ENCODE measurements around the gene FAM25A.

Gene FAM25A

GRCh38 chr10:87053577-87054181 lies 33.6 kb downstream of the FAM25A start:
- no peak for TF ChIP-seq CTCF (IDR thresholded peaks at IDR 0.05; ENCODE audit: control extremely low read depth, extremely low read depth, low read depth, missing control alignments)
- ChIA-PET CTCF (interaction anchor here (0.9 to 1.4 kb wide), 4 partner anchors 8 to 96 kb away, joined by 3 read pairs; no protein-coding TSS in a partner anchor), POLR2A (no interaction called here)
- DNase-seq (ENCODE audit: extremely low spot score) = no peak

DNA sequence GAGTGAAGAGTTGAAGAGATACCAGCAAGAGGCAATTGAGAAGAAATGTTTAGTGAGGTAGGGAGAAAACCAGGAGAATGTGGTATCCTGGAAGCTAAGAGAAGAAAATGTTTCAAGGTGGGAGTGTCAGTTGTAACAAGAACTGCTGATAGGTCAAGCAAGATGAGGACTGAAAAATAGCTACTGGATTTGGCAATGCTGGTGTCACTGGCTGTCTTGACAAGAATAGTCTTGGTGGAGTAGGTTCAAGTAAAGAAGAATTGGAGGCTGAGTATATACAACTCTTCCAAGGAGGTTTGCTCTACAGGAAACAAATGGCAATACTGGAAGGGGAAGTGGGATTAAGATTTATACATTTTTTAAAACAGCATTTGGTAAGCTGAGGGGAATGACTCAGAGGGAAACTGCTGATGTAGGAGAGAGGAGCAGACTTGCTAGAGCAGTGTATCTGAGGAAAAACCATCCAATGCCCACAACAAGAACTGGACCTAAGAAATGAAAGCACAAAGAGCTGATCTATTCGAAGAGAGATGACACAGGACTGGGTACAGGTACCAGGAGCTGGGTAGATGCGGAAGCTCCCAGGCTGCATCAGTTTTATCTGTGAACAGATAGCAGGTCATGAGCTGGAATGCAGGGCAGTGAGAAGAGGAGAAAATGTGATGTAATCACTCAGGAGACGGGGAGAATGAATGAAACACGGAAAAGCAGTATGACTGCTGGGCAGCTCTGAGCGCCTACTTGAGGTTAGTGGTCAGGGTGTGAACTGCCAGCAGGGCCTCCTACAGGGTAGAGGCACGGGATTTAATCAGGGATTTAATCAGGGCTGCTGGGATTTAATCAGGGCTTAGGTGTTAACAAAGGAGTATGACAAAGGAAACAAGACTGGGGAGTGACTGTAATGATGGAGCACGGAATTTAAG lies 34.5 kb downstream of the FAM25A start:
- no peak for DNase-seq (ENCODE audit: extremely low spot score)
- ChIA-PET POLR2A (no interaction called here), CTCF (interaction anchor here (0.9 to 1.7 kb wide), 5 partner anchors 9 to 116 kb away, joined by 3 to 5 read pairs (median 3); no protein-coding TSS in a partner anchor)
- no peak for TF ChIP-seq CTCF (IDR thresholded peaks at IDR 0.05; ENCODE audit: control extremely low read depth, extremely low read depth, low read depth, missing control alignments)

GRCh38 chr10:87058171-87058570 lies 38.1 kb downstream of the FAM25A start:
- ChIA-PET CTCF (interaction anchor here (1.4 kb wide), 1 partner anchor 18 kb away, joined by 3 read pairs; no protein-coding TSS in a partner anchor), POLR2A (no interaction called here)
- TF ChIP-seq CTCF (IDR thresholded peaks at IDR 0.05; ENCODE audit: control extremely low read depth, extremely low read depth, low read depth, missing control alignments) = no peak
- no peak for DNase-seq (ENCODE audit: extremely low spot score)

DNA sequence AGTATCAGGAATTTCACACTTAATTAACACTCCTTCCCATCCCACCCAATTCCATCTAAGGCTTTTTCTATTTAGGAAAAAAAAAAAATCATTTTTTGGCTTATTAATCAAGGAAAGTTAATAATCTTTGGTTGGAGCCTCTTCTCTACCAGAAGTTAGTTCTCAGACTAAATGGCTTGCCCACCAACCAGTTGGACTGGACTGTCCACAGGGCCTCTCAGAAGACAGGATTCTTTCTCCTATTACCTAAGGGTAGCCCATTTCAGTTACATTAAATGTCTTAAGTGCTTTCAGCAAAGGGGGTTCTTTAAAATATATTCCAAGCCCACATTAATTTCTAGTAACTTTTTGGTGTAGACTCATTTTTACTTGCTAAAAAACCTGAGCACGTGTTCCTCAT lies 39.3 kb downstream of the FAM25A start:
- TF ChIP-seq CTCF (IDR thresholded peaks at IDR 0.05; ENCODE audit: control extremely low read depth, extremely low read depth, low read depth, missing control alignments) = no peak
- no peak for DNase-seq (ENCODE audit: extremely low spot score)
- ChIA-PET CTCF (no interaction called here), POLR2A (no interaction called here)

- POLR2A ChIA-PET = no interaction called here
- CTCF ChIA-PET = no interaction called here
- no peak for DNase-seq (ENCODE audit: extremely low spot score)
- no peak for TF ChIP-seq CTCF (IDR thresholded peaks at IDR 0.05; ENCODE audit: control extremely low read depth, extremely low read depth, low read depth, missing control alignments)
Measured at GRCh38 chr10:87060280-87060928, 40.3 kb downstream of the FAM25A start.

DNA sequence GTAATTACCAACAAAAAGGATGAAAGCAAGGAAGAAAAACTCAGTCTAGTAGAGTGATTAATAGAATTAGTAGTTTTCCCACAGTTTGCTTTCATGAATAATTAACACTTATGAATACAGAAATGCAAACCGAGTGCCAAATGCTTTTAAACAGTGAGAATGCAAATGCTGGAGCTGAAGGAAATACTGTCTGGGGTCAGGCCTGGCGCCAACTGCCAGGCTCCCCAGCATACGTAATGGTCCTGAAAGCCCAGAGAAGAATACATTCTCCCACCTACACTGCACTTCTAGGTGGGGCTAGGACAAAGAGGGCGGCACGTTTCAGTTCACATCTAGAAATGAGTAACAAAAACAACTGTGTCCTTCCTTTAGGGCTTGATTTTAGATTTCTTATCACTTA lies 44.6 kb downstream of the FAM25A start:
- DNase-seq (ENCODE audit: extremely low spot score) = no peak
- ChIA-PET POLR2A (no interaction called here), CTCF (interaction anchor here (1.6 kb wide), 1 partner anchor 10 kb away, joined by 5 read pairs; no protein-coding TSS in a partner anchor)
- TF ChIP-seq CTCF (IDR thresholded peaks at IDR 0.05; ENCODE audit: control extremely low read depth, extremely low read depth, low read depth, missing control alignments) = no peak
